CD14-positive monocyte (primary cell): ENCODE results near the gene SLC6A12. TPM values are rescaled to one million over a fixed set of nuclear protein-coding genes. Genes with fewer than 3 reads are reported as not detected.

ENCODE experiments used
- DNase-seq, 3 donors: peaks; one replicate each; pipeline ENCODE4 v3.0.0-alpha.2; 2011 to 2022
- H2AFZ ChIP-seq: 2 replicates; pipeline ENCODE4 v1.6.0; 2012; ENCODE audit warnings: mild to moderate bottlenecking, low read depth, low read length, inconsistent platforms; ENCODE audit not compliant: insufficient read depth, poor library complexity, severe bottlenecking
- H3K27ac ChIP-seq, 2 donors: 1 replicate in 1 of 2; 2 replicates in 1 of 2; pipeline ENCODE4 v1.5.1; 2012 to 2013; ENCODE audit warnings: low read length in 2 of 2, control low read depth in 1 of 2, inconsistent platforms in 1 of 2, low read depth in 1 of 2, mild to moderate bottlenecking in 1 of 2
- H3K27me3 ChIP-seq, 2 donors: one replicate each; pipeline versions ENCODE4 v1.6.0 to v1.6.1; 2011 to 2013; ENCODE audit warnings: low read length in 2 of 2; ENCODE audit not compliant: control insufficient read depth in 2 of 2, insufficient read depth in 2 of 2
- H3K36me3 ChIP-seq, 2 donors: replicated peaks in 1 of 2; 1 replicate in 1 of 2; 2 replicates in 1 of 2; pipeline versions ENCODE4 v1.5.1 to v1.6.1; 2012 to 2013; ENCODE audit warnings: low read length in 2 of 2, control low read depth in 1 of 2, inconsistent platforms in 1 of 2, mild to moderate bottlenecking in 1 of 2; ENCODE audit not compliant: insufficient read depth in 2 of 2, control insufficient read depth in 1 of 2
- H3K4me1 ChIP-seq, 2 donors: 1 replicate in 1 of 2; 2 replicates in 1 of 2; pipeline versions ENCODE4 v1.5.1 to v1.6.1; 2012 to 2013; ENCODE audit warnings: low read length in 2 of 2, control low read depth in 1 of 2, inconsistent platforms in 1 of 2, mild to moderate bottlenecking in 1 of 2, moderate library complexity in 1 of 2; ENCODE audit not compliant: insufficient read depth in 2 of 2, control insufficient read depth in 1 of 2
- H3K4me2 ChIP-seq: replicated peaks from 2 replicates; pipeline ENCODE3; 2012; ENCODE audit warnings: low read length, moderate library complexity, mild to moderate bottlenecking; ENCODE audit not compliant: poor library complexity, severe bottlenecking; ENCODE audit errors: extremely low read depth
- H3K4me3 ChIP-seq, 3 experiments: fragments of 200-600 bp in 1 of 3; sonication (generic) in 1 of 3; replicated peaks in 1 of 3; 1 replicate in 2 of 3; 2 replicates in 1 of 3; pipeline ENCODE4 v1.5.1; 2011 to 2013; ENCODE audit warnings: low read length in 3 of 3, mild to moderate bottlenecking in 3 of 3, control low read depth in 2 of 3, low read depth in 2 of 3, inconsistent platforms in 1 of 3, moderate library complexity in 1 of 3
- H3K79me2 ChIP-seq: 2 replicates; pipeline ENCODE4 v1.6.0; 2012; ENCODE audit warnings: mild to moderate bottlenecking, control low read depth, inconsistent platforms, low read length, moderate library complexity; ENCODE audit not compliant: insufficient read depth
- H3K9ac ChIP-seq: 2 replicates; pipeline ENCODE4 v1.6.0; 2017; ENCODE audit warnings: low read length, mild to moderate bottlenecking; ENCODE audit not compliant: insufficient read depth, poor library complexity, severe bottlenecking
- H3K9me3 ChIP-seq, 2 donors: replicated peaks in 1 of 2; 1 replicate in 1 of 2; 2 replicates in 1 of 2; pipeline versions ENCODE4 v1.5.1 to v1.6.1; 2012 to 2013; ENCODE audit warnings: low read length in 2 of 2, control low read depth in 1 of 2; ENCODE audit not compliant: control insufficient read depth in 1 of 2, insufficient read depth in 1 of 2
- H4K20me1 ChIP-seq: 2 replicates; pipeline ENCODE4 v1.6.0; 2012; ENCODE audit warnings: mild to moderate bottlenecking, low read length, control low read depth, moderate library complexity; ENCODE audit not compliant: insufficient read depth
- H3K27ac Mint-ChIP-seq, 7 donors: one replicate each; pipeline ENCODE4 v1.8.0; 2020; ENCODE audit warnings: mild to moderate bottlenecking in 7 of 7, mixed read lengths in 7 of 7, moderate library complexity in 6 of 7, inconsistent platforms in 2 of 7
- H3K27me3 Mint-ChIP-seq, 3 donors: one replicate each; pipeline ENCODE4 v1.8.0; 2021 to 2022; ENCODE audit warnings: low read depth in 3 of 3, mild to moderate bottlenecking in 3 of 3, mixed read lengths in 3 of 3, moderate library complexity in 3 of 3, inconsistent platforms in 1 of 3
- H3K36me3 Mint-ChIP-seq, 2 donors: one replicate each; pipeline ENCODE4 v1.8.0; 2020; ENCODE audit warnings: mixed read lengths in 2 of 2, inconsistent platforms in 1 of 2, mild to moderate bottlenecking in 1 of 2
- H3K4me1 Mint-ChIP-seq: one replicate; pipeline ENCODE4 v1.8.0; 2020; ENCODE audit warnings: mild to moderate bottlenecking, mixed read lengths
- H3K4me3 Mint-ChIP-seq, 2 donors: one replicate each; pipeline ENCODE4 v1.8.0; 2020; ENCODE audit warnings: mild to moderate bottlenecking in 2 of 2, mixed read lengths in 2 of 2, moderate library complexity in 1 of 2
- H3K9me3 Mint-ChIP-seq, 7 donors: one replicate each; pipeline ENCODE4 v1.8.0; 2020 to 2022; ENCODE audit warnings: mixed read lengths in 7 of 7, mild to moderate bottlenecking in 6 of 7, moderate library complexity in 6 of 7, inconsistent platforms in 2 of 7
- CTCF ChIP-seq: fragments of 200-600 bp; IDR thresholded peaks from one replicate; pipeline ENCODE4 v1.8.0; 2022; ENCODE audit warnings: antibody characterized with exemption, mild to moderate bottlenecking
- WGBS: methylation state at CpG from one replicate; pipeline ENCODE4 v1.1.5; 2013; ENCODE audit warnings: missing lambda C conversion rate; ENCODE audit not compliant: insufficient coverage; 5-methylcytosine and 5-hydroxymethylcytosine counted together
- intact Hi-C, 2 donors: fragments of 100-400 bp; cut with micrococcal nuclease; formaldehyde crosslinking; loops; one replicate each; pipeline versions ENCODE4 v1.15.0 to v1.15.1; 2023
- polyA plus RNA-seq, 3 donors: library from polyadenylated mRNA; depleted of rRNA in 1 of 3; unstranded in 2 of 3; stranded (reverse) in 1 of 3; fragments of 300-500 nt in 2 of 3; fragments of >200 nt in 1 of 3; fragmentation: Illumina TruSeq in 2 of 3; gene quantifications; 1 replicate in 2 of 3; 2 replicates in 1 of 3; pipeline ENCODE4 v1.2.3, GENCODE V29; 2012 to 2021

SLC6A12 gene
- polyA plus RNA-seq, 3 donors, result 5.7 to 8.3 (median 8.0) TPM

DNA sequence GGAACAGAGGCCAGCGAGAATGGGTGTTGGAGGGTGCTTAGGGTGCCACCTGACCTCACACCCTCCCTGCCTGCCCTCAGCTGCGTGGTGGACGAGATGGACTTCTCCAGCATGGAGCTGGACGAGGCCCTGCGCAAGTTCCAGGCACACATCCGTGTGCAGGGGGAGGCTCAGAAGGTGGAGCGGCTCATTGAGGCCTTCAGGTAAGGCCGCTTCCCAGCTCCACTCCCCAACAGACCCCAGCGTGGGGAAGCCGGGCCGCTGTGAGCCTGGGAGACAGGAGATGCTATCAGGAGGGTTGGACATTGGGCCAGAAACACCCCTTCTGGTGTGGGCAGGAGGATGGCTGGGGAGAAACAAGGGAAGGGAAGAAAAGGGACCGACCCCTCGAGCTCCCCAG lies 57.0 kb downstream of the SLC6A12 start:
- H3K9me3 ChIP-seq, result no peaks in the 10 kb centered on the region
- no peak overlapping the region for H2AFZ ChIP-seq
- peaks cover 0 to 4% (median 0%) of the 10 kb centered on the region in 3 donors for H3K27me3 Mint-ChIP-seq
- no peaks in the 10 kb centered on the region for H4K20me1 ChIP-seq
- no peaks in the 10 kb centered on the region for H3K4me1 ChIP-seq
- intact Hi-C loops, result no loop called here
- no peak overlapping the region for H3K9ac ChIP-seq
- TF ChIP-seq CTCF, result no peak
- no peaks in the 10 kb centered on the region for H3K36me3 Mint-ChIP-seq
- no peaks in the 10 kb centered on the region for H3K79me2 ChIP-seq
- no peaks in the 10 kb centered on the region for H3K36me3 ChIP-seq
- no peak overlapping the region for H3K4me2 ChIP-seq
- DNase-seq, result no peak
- H3K27ac ChIP-seq, result no peak overlapping the region
- H3K4me3 ChIP-seq, result no peak overlapping the region
- 95% methylated on average over 3 of the region's 13 CpGs for WGBS
- H3K27ac Mint-ChIP-seq, result no peak overlapping the region
- peaks cover 16% of the 10 kb centered on the region for H3K4me1 Mint-ChIP-seq
- no peaks in the 10 kb centered on the region for H3K27me3 ChIP-seq
- H3K9me3 Mint-ChIP-seq, result peaks cover 0 to 3% (median 0%) of the 10 kb centered on the region in 7 donors
- no peak overlapping the region for H3K4me3 Mint-ChIP-seq

DNA sequence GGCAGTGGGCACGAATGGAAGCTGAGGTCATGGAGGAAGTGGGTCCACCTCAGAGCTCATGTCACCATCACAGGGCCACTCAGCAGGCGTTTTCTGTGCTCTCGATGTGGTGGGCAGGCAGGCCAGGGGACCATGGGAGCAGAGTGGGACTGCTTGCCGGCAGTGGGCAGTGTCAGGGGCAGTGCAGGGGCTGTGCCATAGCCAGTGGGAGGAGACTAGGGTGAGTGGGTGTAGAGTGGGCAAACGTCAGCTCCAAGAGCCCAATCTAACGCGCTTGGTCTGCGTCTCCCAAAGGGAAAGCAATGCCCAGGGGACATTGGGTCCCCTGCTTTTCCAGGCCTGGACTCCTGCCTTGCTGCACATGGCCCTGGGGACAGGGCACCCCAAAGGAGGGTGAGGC lies 58.3 kb downstream of the SLC6A12 start:
- no peak for TF ChIP-seq CTCF
- no peaks in the 10 kb centered on the region for H3K27me3 ChIP-seq
- no peaks in the 10 kb centered on the region for H3K9me3 ChIP-seq
- H3K4me3 ChIP-seq, result no peak overlapping the region
- H2AFZ ChIP-seq, result no peak overlapping the region
- Mint-ChIP-seq H3K36me3 (no peaks in the 10 kb centered on the region), H3K4me3 (no peak overlapping the region), H3K9me3 (peaks cover 0 to 3% (median 0%) of the 10 kb centered on the region in 7 donors), H3K4me1 (peaks cover 16% of the 10 kb centered on the region), H3K27ac (no peak overlapping the region), H3K27me3 (peaks cover 0 to 5% (median 0%) of the 10 kb centered on the region in 3 donors)
- DNase-seq, result no peak
- no peaks in the 10 kb centered on the region for H3K4me1 ChIP-seq
- no peaks in the 10 kb centered on the region for H4K20me1 ChIP-seq
- no peaks in the 10 kb centered on the region for H3K36me3 ChIP-seq
- H3K27ac ChIP-seq, result no peak overlapping the region
- H3K4me2 ChIP-seq, result no peak overlapping the region
- H3K79me2 ChIP-seq, result no peaks in the 10 kb centered on the region
- intact Hi-C loops, result no loop called here
- whole genome bisulfite sequencing, result 96% methylated on average over 5 of the region's 8 CpGs
- no peak overlapping the region for H3K9ac ChIP-seq
